IMR-90 (cell line): Measurements from ENCODE around the gene RSL1D1. TPM values are rescaled to one million over a fixed set of nuclear protein-coding genes. Genes with fewer than 3 reads are reported as not detected.

Experiments used
- ATAC-seq: fragments of 200-7000 bp; cut with Tn5 transposase; 2 replicates; pipeline ENCODE4 v1.9.1; 2020; ENCODE audit warnings: low read depth, mild to moderate bottlenecking, moderate library complexity
- BruUV-seq: library from RNA; stranded (reverse); fragments of 400-500 nt; replicated peaks from 2 replicates; lab custom pipeline; 2021; lab: Mats Ljungman, UMichigan
- CTCF ChIA-PET: fragments of 300-600 bp; formaldehyde crosslinking; extraction: SDS; loops from one replicate; lab custom pipeline; 2021; ENCODE audit warnings: antibody characterized with exemption; lab: Yijun Ruan, JAX
- POLR2A ChIA-PET: fragments of 300-600 bp; sonication (Branson Sonifier 250); formaldehyde crosslinking; loops from one replicate; lab custom pipeline; 2022; ENCODE audit warnings: antibody characterized with exemption; ENCODE audit not compliant: unreplicated experiment; lab: Charles Lee
- DNase-seq: peaks from one replicate; pipeline ENCODE4 v3.0.0; 2013
- H2AFZ ChIP-seq: replicated peaks from 2 replicates; pipeline ENCODE3; 2013; ENCODE audit warnings: low read length, mild to moderate bottlenecking; ENCODE audit not compliant: poor library complexity
- H2AK5ac ChIP-seq: 2 replicates; pipeline ENCODE4 v1.6.1; 2013; ENCODE audit warnings: low read depth, low read length, inconsistent platforms
- H2AK9ac ChIP-seq: replicated peaks from 2 replicates; pipeline ENCODE3; 2013; ENCODE audit warnings: mild to moderate bottlenecking, low read depth, low read length, moderate library complexity; ENCODE audit not compliant: poor library complexity
- H2BK120ac ChIP-seq: 2 replicates; pipeline ENCODE4 v1.6.1; 2013; ENCODE audit warnings: low read depth, low read length, inconsistent platforms
- H2BK15ac ChIP-seq: 3 replicates; pipeline ENCODE4 v1.6.1; 2013; ENCODE audit warnings: low read depth, low read length, inconsistent platforms
- H2BK20ac ChIP-seq: 2 replicates; pipeline ENCODE4 v1.6.1; 2013; ENCODE audit warnings: low read depth, mild to moderate bottlenecking, inconsistent platforms, low read length, moderate library complexity
- H2BK5ac ChIP-seq: 2 replicates; pipeline ENCODE4 v1.6.1; 2013; ENCODE audit warnings: mild to moderate bottlenecking, low read depth, low read length, inconsistent platforms; ENCODE audit not compliant: poor library complexity, severe bottlenecking
- H3K14ac ChIP-seq: replicated peaks from 2 replicates; pipeline ENCODE4 v1.6.1; 2013; ENCODE audit warnings: low read depth, low read length, inconsistent platforms
- H3K18ac ChIP-seq: 2 replicates; pipeline ENCODE4 v1.6.1; 2013; ENCODE audit warnings: low read depth, low read length, control low read depth
- H3K23ac ChIP-seq: 2 replicates; pipeline ENCODE4 v1.6.1; 2013; ENCODE audit warnings: low read depth, low read length, inconsistent platforms
- H3K27ac ChIP-seq: 2 replicates; pipeline ENCODE4 v1.5.1; 2013; ENCODE audit warnings: mild to moderate bottlenecking, control low read depth, low read length; ENCODE audit not compliant: insufficient read depth
- H3K27me3 ChIP-seq: 2 replicates; pipeline ENCODE4 v1.6.1; 2013; ENCODE audit warnings: low read length; ENCODE audit not compliant: control insufficient read depth, insufficient read depth
- H3K36me3 ChIP-seq: 2 replicates; pipeline ENCODE4 v1.6.1; 2013; ENCODE audit warnings: low read length, mixed read lengths; ENCODE audit not compliant: control insufficient read depth, insufficient read depth
- H3K4ac ChIP-seq: 2 replicates; pipeline ENCODE4 v1.6.1; 2013; ENCODE audit warnings: low read depth, low read length, inconsistent platforms
- H3K4me1 ChIP-seq: 2 replicates; pipeline ENCODE4 v1.6.1; 2013; ENCODE audit warnings: low read length, mixed read lengths; ENCODE audit not compliant: control insufficient read depth, insufficient read depth
- H3K4me2 ChIP-seq: 2 replicates; pipeline ENCODE4 v1.6.1; 2013; ENCODE audit warnings: low read depth, mild to moderate bottlenecking, control low read depth, low read length, moderate library complexity
- H3K4me3 ChIP-seq: 2 replicates; pipeline ENCODE4 v1.5.1; 2013; ENCODE audit warnings: low read depth, mild to moderate bottlenecking, control low read depth, low read length, moderate library complexity; ENCODE audit not compliant: insufficient read depth
- H3K56ac ChIP-seq: 2 replicates; pipeline ENCODE4 v1.6.1; 2013; ENCODE audit warnings: low read length, inconsistent platforms; ENCODE audit not compliant: insufficient read depth; ENCODE audit errors: extremely low read depth
- H3K79me1 ChIP-seq, 2 experiments: 2 replicates each; pipeline ENCODE4 v1.6.1; 2013; ENCODE audit warnings: low read length in 2 of 2, inconsistent platforms in 1 of 2, low read depth in 1 of 2
- H3K9ac ChIP-seq: 2 replicates; pipeline ENCODE4 v1.6.1; 2013; ENCODE audit warnings: low read depth, low read length, control low read depth
- H3K9me1 ChIP-seq: 2 replicates; pipeline ENCODE4 v1.6.1; 2013; ENCODE audit warnings: low read length, inconsistent platforms; ENCODE audit not compliant: insufficient read depth
- H3K9me3 ChIP-seq: 2 replicates; pipeline ENCODE4 v1.6.1; 2013; ENCODE audit warnings: low read length; ENCODE audit not compliant: control insufficient read depth, insufficient read depth
- H4K20me1 ChIP-seq: 2 replicates; pipeline ENCODE4 v1.6.1; 2013; ENCODE audit warnings: low read length, inconsistent platforms; ENCODE audit not compliant: insufficient read depth
- H4K5ac ChIP-seq: 2 replicates; pipeline ENCODE4 v1.6.1; 2013; ENCODE audit warnings: mild to moderate bottlenecking, low read depth, low read length, control low read depth
- H4K8ac ChIP-seq, 2 experiments: 2 replicates each; pipeline ENCODE4 v1.6.1; 2013; ENCODE audit warnings: low read depth in 2 of 2, low read length in 2 of 2, control low read depth in 1 of 2, inconsistent platforms in 1 of 2
- H4K91ac ChIP-seq: 2 replicates; pipeline ENCODE4 v1.6.1; 2013; ENCODE audit warnings: low read depth, low read length, inconsistent platforms; ENCODE audit not compliant: insufficient read depth
- CHD1 ChIP-seq: IDR thresholded peaks from 2 replicates; pipeline ENCODE4 v1.6.1; 2012; ENCODE audit warnings: low read depth, low read length, improper control_type of control experiment
- MAZ ChIP-seq: IDR thresholded peaks from 2 replicates; pipeline ENCODE4 v1.6.1; 2012; ENCODE audit warnings: low read depth, mild to moderate bottlenecking, low read length, improper control_type of control experiment, moderate library complexity, borderline replicate concordance
- MXI1 ChIP-seq: IDR thresholded peaks from 2 replicates; pipeline ENCODE4 v1.6.1; 2012; ENCODE audit warnings: low read depth, mild to moderate bottlenecking, low read length, moderate library complexity, borderline replicate concordance
- POLR2A ChIP-seq: IDR thresholded peaks from 2 replicates; pipeline ENCODE4 v1.6.1; 2012; ENCODE audit warnings: mild to moderate bottlenecking, low read depth, low read length
- RAD21 ChIP-seq: IDR thresholded peaks from 2 replicates; pipeline ENCODE4 v1.6.1; 2012; ENCODE audit warnings: low read length, improper control_type of control experiment
- RCOR1 ChIP-seq: IDR thresholded peaks from 2 replicates; pipeline ENCODE4 v1.6.1; 2012; ENCODE audit warnings: mild to moderate bottlenecking, low read length, improper control_type of control experiment; ENCODE audit not compliant: insufficient replicate concordance
- SMC3 ChIP-seq: fragments of 150-350 bp; IDR thresholded peaks from 2 replicates; pipeline ENCODE4 v1.6.1; 2016; ENCODE audit warnings: low read depth, mild to moderate bottlenecking, antibody characterized with exemption, low read length, moderate library complexity
- WGBS, 2 experiments: methylation state at CpG; one replicate each; pipeline versions ENCODE4 v1.1.5 to v1.1.7; 2013; ENCODE audit warnings: missing lambda C conversion rate in 2 of 2; ENCODE audit not compliant: insufficient read length in 1 of 2; ENCODE audit errors: extremely low coverage in 2 of 2; 5-methylcytosine and 5-hydroxymethylcytosine counted together
- dilution Hi-C: fragments of 300-500 bp; cut with HindIII; formaldehyde crosslinking; loops from one replicate; pipeline ENCODE4 v1.14.3; 2018; ENCODE audit warnings: low sequenced_read_pairs; ENCODE audit not compliant: unreplicated experiment
- in situ Hi-C: fragments of 300-500 bp; cut with MboI; formaldehyde crosslinking; loops from 3 replicates; pipeline ENCODE4 v1.14.3; 2019; ENCODE audit warnings: low sequenced_read_pairs, inconsistent platforms, mixed read lengths
- intact Hi-C: fragments of 100-400 bp; cut with micrococcal nuclease; formaldehyde crosslinking; loops from 2 replicates; pipeline ENCODE4 v1.10.0; 2022
- polyA plus RNA-seq, 3 experiments: library from polyadenylated mRNA; depleted of rRNA; stranded (reverse); fragments of >200 nt; gene quantifications; 2 replicates each; pipeline ENCODE4 v1.2.3, GENCODE V29; 2012; ENCODE audit warnings: low replicate concordance in 1 of 3
- total RNA-seq: library from RNA; depleted of rRNA; stranded (reverse); fragments of >200 nt; gene quantifications from 2 replicates; pipeline ENCODE4 v1.2.3, GENCODE V29; 2012

RSL1D1 gene
- total and polyA plus RNA-seq, 2 of the 4 experiments (the other 2 are of a cell fraction), result 63.8 to 77.4 TPM

DNA sequence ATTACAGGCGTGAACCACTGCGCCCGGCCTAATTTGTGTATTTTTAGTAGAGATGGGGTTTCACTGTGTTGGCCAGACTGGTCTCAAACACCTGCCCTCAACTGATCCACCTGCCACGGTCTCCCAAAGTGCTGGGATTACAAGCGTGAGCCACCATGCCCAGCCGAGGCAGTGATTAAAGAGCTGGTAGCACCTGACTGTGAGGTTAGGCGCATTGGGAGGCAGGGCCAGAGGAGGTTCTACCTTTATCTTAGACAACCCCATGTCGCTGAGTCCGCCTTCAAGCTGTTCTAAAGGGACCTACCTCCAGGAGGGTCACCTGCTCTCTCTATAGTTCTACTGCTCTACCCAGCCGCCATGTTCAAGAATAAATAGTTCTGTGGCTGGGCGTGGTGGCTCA, 8.1 kb downstream of the RSL1D1 start:
- Histone ChIP-seq H3K18ac (no peak overlapping the region), H2AFZ (no peak overlapping the region), H3K9me3 (no peaks in the 10 kb centered on the region), H4K20me1 (peaks cover 13% of the 10 kb centered on the region), H3K4me3 (no peak overlapping the region), H3K56ac (no peak overlapping the region), H3K9ac (no peak overlapping the region), H3K27ac (no peak overlapping the region), H4K91ac (no peak overlapping the region), H2BK5ac (no peak overlapping the region), H3K9me1 (peaks cover 2% of the 10 kb centered on the region; the same call in 1 of the 2 replicates), H3K4me1 (no peaks in the 10 kb centered on the region), H3K79me1 (peaks cover 25 to 43% of the 10 kb centered on the region in 2 experiments), H3K14ac (no peak overlapping the region), H3K4ac (no peak overlapping the region), H4K8ac (no peak overlapping the region), H2BK120ac (no peak overlapping the region), H3K27me3 (no peaks in the 10 kb centered on the region), H2AK5ac (no peak overlapping the region), H4K5ac (no peak overlapping the region), H3K23ac (no peak overlapping the region), H2BK20ac (no peak overlapping the region), H2AK9ac (no peak overlapping the region), H3K36me3 (peaks cover 61% of the 10 kb centered on the region), H2BK15ac (no peak overlapping the region), H3K4me2 (no peak overlapping the region)
- in situ Hi-C loops (no loop called here), intact Hi-C loops (no loop called here), dilution Hi-C loops (no loop called here)
- CTCF ChIA-PET, result no interaction called here
- no TSS peak for BruUV-seq
- DNase-seq, result no peak
- TF ChIP-seq RAD21, result no peak
- TF ChIP-seq POLR2A, result no peak
- TF ChIP-seq MAZ, result no peak
- TF ChIP-seq CHD1, result no peak
- no peak for TF ChIP-seq RCOR1
- no peak for TF ChIP-seq SMC3
- no peak for TF ChIP-seq MXI1
- POLR2A ChIA-PET, result no interaction called here
- ATAC-seq, result no peak
- 100% methylated on average over 5 of the region's 11 CpGs; no CpG with 5 or more reads in 1 of the 2 experiments for WGBS, 2 experiments
